Prostate gland (tissue), 2 donors: ENCODE results near the gene XIRP1. TPM values are rescaled to one million over a fixed set of nuclear protein-coding genes. Genes with fewer than 3 reads are reported as not detected.

ENCODE experiments used
- DNase-seq: peaks from one replicate; pipeline ENCODE4 v3.0.0-alpha.2; 2019; ENCODE audit warnings: low spot score
- H3K27ac ChIP-seq, 2 donors: fragments of 200-600 bp; sonication (generic); 2 replicates each; pipeline ENCODE4 v1.5.1; 2017 to 2019
- H3K27me3 ChIP-seq: fragments of 200-600 bp; sonication (generic); replicated peaks from 2 replicates; pipeline ENCODE4 v1.5.1; 2019; ENCODE audit not compliant: insufficient read depth
- H3K36me3 ChIP-seq, 2 donors: fragments of 200-600 bp; sonication (generic); 1 replicate in 1 of 2; 2 replicates in 1 of 2; pipeline versions ENCODE4 v1.5.1 to v1.8.1; 2017 to 2019
- H3K4me1 ChIP-seq: fragments of 200-600 bp; sonication (generic); replicated peaks from 2 replicates; pipeline ENCODE4 v1.5.1; 2019
- H3K4me3 ChIP-seq, 2 donors: fragments of 200-600 bp; sonication (generic); 2 replicates each; pipeline ENCODE4 v1.5.1; 2017 to 2019
- H3K9me3 ChIP-seq: fragments of 200-600 bp; sonication (generic); 2 replicates; pipeline ENCODE4 v1.5.1; 2017
- CTCF ChIP-seq, 4 experiments: fragments of 200-600 bp in 2 of 4; fragments of 450-650 bp in 2 of 4; sonication (generic) in 2 of 4; IDR thresholded peaks; 1 replicate in 3 of 4; 2 replicates in 1 of 4; pipeline ENCODE4 v1.5.1; 2016 to 2019; ENCODE audit warnings: antibody characterized with exemption in 4 of 4, mild to moderate bottlenecking in 2 of 4, moderate library complexity in 2 of 4
- POLR2A ChIP-seq: fragments of 450-650 bp; IDR thresholded peaks from one replicate; pipeline ENCODE4 v1.6.1; 2016; ENCODE audit warnings: antibody characterized with exemption, mild to moderate bottlenecking
- POLR2AphosphoS5 ChIP-seq: sonication (generic); formaldehyde crosslinking; IDR thresholded peaks from one replicate; pipeline ENCODE4 v1.6.1; 2017; ENCODE audit warnings: antibody characterized with exemption
- WGBS: methylation state at CpG from one replicate; pipeline ENCODE4 v1.1.5; 2018; 5-methylcytosine and 5-hydroxymethylcytosine counted together
- intact Hi-C: fragments of 100-400 bp; cut with DNase I; formaldehyde crosslinking; loops from one replicate; pipeline ENCODE4 v1.14.2; 2022
- total RNA-seq, 2 donors: library from RNA; depleted of rRNA; stranded (reverse); fragments of >200 nt; gene quantifications; one replicate each; pipeline ENCODE4 v1.1.0, GENCODE V29; 2016

The XIRP1 gene
- total RNA-seq, 2 donors from 2014 or later = 0.40 to 2.2 TPM

GRCh38 chr3:39137991-39138803 lies 54.2 kb downstream of the XIRP1 start:
- H3K4me1 ChIP-seq = peaks cover 31% of the 10 kb centered on the region
- no peaks in the 10 kb centered on the region for H3K9me3 ChIP-seq
- TF ChIP-seq POLR2A (no peak), POLR2AphosphoS5 (no peak), CTCF (IDR thresholded peaks at IDR 0.05) (no peak)
- peak overlapping the region in 1 of 2 donors; percentile 33 for H3K27ac ChIP-seq
- 92% methylated on average over 10 of the region's 10 CpGs for WGBS
- no peak for DNase-seq
- H3K4me3 ChIP-seq = no peak overlapping the region
- H3K27me3 ChIP-seq = no peaks in the 10 kb centered on the region
- H3K36me3 ChIP-seq = no peaks in the 10 kb centered on the region
- intact Hi-C loops = no loop called here

- Histone ChIP-seq H3K4me1 (peaks cover 24% of the 10 kb centered on the region), H3K27me3 (no peaks in the 10 kb centered on the region), H3K36me3 (no peaks in the 10 kb centered on the region), H3K4me3 (no peak overlapping the region), H3K27ac (no peak overlapping the region), H3K9me3 (no peaks in the 10 kb centered on the region)
- TF ChIP-seq POLR2AphosphoS5 (no peak), CTCF (IDR thresholded peaks at IDR 0.05) (no peak), POLR2A (no peak)
- DNase-seq = no peak
- WGBS = 96% methylated on average over 16 of the region's 18 CpGs
- intact Hi-C loops = no loop called here
These were observed 54.9 kb downstream of the XIRP1 start for GRCh38 chr3:39137435-39137936.

GRCh38 chr3:39136533-39137434 lies 55.6 kb downstream of the XIRP1 start:
- Histone ChIP-seq H3K9me3 (no peaks in the 10 kb centered on the region), H3K36me3 (no peaks in the 10 kb centered on the region), H3K27ac (no peak overlapping the region), H3K4me1 (peaks cover 17% of the 10 kb centered on the region), H3K4me3 (no peak overlapping the region), H3K27me3 (no peaks in the 10 kb centered on the region)
- DNase-seq = no peak
- intact Hi-C loops = no loop called here
- no peak for TF ChIP-seq CTCF (IDR thresholded peaks at IDR 0.05)
- TF ChIP-seq POLR2AphosphoS5 = no peak
- no peak for TF ChIP-seq POLR2A
- WGBS = 94% methylated on average over 21 of the region's 21 CpGs

- intact Hi-C loops = no loop called here
- Histone ChIP-seq H3K27me3 (no peaks in the 10 kb centered on the region), H3K4me1 (peaks cover 7% of the 10 kb centered on the region), H3K4me3 (no peak overlapping the region), H3K36me3 (no peaks in the 10 kb centered on the region), H3K27ac (no peak overlapping the region), H3K9me3 (no peaks in the 10 kb centered on the region)
- DNase-seq = no peak
- 75% methylated on average over 8 of the region's 8 CpGs for WGBS
- no peak for TF ChIP-seq CTCF (IDR thresholded peaks at IDR 0.05)
- peak; percentile 12 for TF ChIP-seq POLR2AphosphoS5
These were observed 57.1 kb downstream of the XIRP1 start for GRCh38 chr3:39135170-39135805.
